ENCODE measurements around the gene GPRC6A.
"Not testable (repeated sequence)": the region's sequence is repeated elsewhere in the genome, so short reads cannot be mapped to it uniquely, and the experiment has no call there.

Gene GPRC6A

GRCh38 chr6:116828983-116829382, at the start of gene GPRC6A:
Gene GPRC6A, minus strand, starts transcription at chr6:116829083. Its CDS starts 70 bp downstream, at chr6:116829013.
- no peak for DNase-seq

DNA sequence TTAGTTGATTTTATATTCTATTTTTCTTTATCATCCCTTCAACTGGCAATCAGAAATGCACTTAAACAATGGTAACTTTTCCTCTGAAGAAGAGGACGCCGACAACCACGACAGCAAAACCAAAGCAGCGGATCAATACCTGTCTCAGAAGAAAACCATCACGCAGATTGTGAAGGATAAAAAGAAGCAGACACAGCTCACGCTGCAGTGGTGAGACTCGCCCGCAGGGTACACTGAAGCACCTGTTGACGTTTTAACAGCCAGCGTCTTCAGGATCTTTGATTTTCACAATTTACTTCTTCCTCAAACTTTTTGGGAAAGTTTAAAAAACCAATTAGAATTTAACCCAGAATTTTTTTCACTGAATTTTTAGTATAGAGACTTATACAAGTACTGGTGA, 48.9 kb upstream of the GPRC6A start:
- no peak for DNase-seq

GRCh38 chr6:116876635-116877611, 48.0 kb upstream of the GPRC6A start, which contains the start of gene RFX6:
Gene RFX6, plus strand, starts transcription at chr6:116877242. Its CDS starts 34 bp downstream, at chr6:116877276.
- DNase-seq, result peak; percentile 57

DNA sequence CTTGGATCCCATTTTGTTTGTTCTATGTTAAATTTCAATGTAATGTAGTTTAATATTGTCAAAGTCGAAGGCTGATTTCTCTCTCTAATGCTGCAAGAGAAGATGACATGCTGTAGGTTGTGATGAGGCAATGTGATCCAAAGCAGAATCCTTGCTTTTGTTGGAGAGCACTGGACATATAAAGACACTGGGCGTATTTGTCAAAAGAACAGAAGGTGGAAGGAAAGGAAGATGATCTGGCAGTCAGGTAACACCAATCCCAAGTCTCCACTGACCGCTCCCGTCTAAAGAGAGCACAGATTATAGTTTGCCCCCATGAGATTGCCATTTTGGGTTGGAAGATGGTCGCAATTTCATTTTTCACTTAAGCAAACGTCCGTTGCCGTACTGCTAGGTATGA, 47.2 kb upstream of the GPRC6A start:
- DNase-seq, result no peak

- DNase-seq, result no peak
These were observed 43.9 kb upstream of the GPRC6A start for GRCh38 chr6:116872771-116873170.

DNA sequence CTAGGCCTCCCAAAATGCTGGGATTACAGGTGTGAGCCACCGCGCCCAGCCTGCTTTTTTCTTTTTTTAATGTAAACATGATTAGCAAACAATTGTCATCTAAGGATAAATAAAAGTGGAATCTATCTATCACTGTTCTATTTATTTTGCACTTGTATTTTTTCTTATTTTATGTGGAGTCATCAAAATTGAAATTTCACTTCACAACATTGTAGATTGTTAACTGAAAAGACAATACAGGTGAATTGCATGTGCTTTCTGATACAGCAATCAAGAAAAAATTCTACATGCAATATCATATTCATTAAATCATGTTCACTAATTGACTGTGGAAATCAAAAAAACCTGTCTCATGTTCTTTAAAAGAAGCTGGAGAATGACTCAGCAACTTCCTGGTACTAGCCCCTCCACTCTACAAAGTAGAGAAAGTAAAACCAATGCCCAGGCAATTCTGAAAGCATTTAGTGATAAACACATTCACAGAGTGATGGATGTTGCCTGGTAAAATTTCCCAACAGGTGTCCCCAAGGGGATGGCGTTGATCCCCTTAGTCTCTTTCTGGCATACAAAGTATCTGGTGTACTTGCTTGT, 37.5 kb upstream of the GPRC6A start:
- no peak for DNase-seq

DNA sequence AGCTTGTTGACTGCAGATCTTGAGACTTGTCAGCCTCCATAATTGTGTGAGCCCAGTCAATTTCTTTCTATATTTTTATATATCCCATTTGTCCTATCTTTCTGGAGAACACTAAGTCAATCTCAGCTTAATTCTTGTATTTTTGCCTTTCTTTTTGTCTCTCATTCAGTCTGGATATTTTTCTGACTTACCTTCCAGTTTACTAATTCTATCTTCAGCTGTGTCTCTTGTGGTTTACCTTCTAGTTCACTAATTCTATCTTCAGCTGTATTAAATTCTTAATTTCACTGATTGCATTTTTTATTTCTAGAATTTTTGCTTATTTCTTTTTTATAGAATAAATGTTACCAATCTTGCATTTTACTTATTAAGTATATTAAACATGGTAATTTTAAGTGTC, 30.4 kb upstream of the GPRC6A start:
- no peak for DNase-seq

- DNase-seq, result no peak
These were observed 29.2 kb upstream of the GPRC6A start for GRCh38 chr6:116858060-116858459.

GRCh38 chr6:116847227-116847626, 18.3 kb upstream of the GPRC6A start:
- peak; percentile 23 for DNase-seq

DNA sequence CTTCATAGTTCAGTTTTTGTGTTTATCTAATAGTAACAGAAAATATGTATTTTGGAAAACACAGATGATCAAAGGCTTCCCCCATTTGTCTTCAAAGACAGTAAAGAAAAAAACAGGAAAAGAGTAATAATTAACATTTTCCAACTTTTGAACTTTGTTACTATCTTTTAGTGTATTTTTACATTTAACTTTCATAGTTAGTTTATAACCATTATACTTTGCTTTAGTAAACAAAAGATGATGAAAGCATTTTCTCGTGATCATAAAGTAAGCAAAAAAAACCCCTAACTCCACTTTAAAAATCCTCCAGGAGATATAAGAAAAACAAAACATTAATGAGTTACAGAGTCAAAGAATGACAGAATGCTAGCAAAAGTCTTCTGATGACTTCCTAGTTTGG, 13.6 kb upstream of the GPRC6A start:
- DNase-seq, result no peak

GRCh38 chr6:116840091-116840490, 11.2 kb upstream of the GPRC6A start:
- DNase-seq, result no peak

- no peak for DNase-seq
These were observed 7.9 kb upstream of the GPRC6A start for GRCh38 chr6:116836606-116837342.

DNA sequence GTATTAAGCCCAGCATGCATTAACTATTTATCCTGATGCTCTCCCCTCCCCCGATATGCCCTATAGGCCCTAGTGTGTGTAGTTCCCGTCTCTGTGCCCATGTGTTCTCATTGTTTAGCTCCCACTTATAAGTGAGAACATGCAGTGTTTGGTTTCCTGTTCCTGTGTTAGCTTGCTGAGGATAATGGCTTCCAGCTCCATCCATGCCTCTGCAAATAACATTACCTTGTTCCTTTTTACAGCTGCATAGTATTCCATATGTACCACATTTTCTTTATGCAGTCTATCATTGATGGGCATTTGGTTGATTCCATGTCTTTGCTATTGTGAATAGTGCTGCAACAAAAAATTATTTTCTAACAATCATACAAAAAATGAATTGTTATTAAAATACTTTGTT, 5.6 kb upstream of the GPRC6A start:
- DNase-seq, result not testable (repeated sequence)

GRCh38 chr6:116827561-116828240, 1.2 kb downstream of the GPRC6A start:
- DNase-seq, result no peak

GRCh38 chr6:116816336-116816735, 12.5 kb downstream of the GPRC6A start:
- DNase-seq, result peak; percentile 24

DNA sequence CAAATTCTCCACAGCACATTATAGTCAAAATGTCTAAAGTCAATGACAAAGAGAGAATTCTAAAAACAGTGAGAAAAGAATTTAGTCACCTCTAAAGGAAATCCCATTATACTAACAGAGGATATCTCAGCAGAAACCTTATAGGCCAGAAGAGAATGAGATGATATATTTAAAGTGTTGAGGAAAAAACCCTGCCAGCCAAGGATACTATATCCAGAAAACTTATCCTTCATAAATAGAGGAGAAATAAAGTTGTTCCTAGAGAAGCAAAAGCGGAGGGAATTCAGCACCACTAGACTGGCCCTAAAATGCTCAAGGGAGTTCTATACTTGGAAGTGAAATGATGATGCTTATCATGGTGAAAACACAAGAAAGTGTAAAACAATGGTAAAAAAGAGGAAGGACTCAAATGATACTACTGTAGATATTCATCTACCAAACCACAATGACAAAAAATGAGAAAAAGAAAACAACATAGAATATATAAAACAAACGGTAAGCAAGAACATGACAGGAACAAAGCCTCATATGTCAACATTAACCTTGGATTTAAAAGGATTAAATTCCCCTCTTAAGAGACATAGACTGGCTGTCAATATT, 16.7 kb downstream of the GPRC6A start:
- DNase-seq, result no peak

GRCh38 chr6:116801971-116802370, 26.9 kb downstream of the GPRC6A start:
- DNase-seq, result no peak

DNA sequence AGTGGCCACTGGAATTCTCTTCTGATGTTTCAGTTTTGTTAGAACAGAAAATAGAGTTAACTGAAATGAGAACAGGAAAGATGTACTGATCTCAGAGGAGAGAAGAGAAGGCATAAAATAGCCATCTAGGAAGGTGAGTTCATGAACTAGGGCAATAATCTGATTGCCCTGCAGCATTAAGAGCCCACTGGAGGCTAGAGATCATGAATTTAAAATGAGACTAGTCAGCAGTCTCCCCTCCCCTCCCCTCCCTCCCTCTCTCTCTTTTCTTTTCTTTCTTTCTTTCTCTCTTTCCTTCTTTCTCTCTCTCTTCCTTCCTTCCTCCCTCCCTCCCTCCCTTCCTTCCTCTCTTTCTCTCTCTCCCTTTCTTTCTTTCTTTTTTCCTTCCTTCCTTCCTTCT, 28.9 kb downstream of the GPRC6A start:
- DNase-seq, result no peak

- DNase-seq, result no peak
These were observed 31.3 kb downstream of the GPRC6A start for GRCh38 chr6:116797585-116797984.

- DNase-seq, result no peak
These were observed 35.7 kb downstream of the GPRC6A start for GRCh38 chr6:116793224-116793623.

DNA sequence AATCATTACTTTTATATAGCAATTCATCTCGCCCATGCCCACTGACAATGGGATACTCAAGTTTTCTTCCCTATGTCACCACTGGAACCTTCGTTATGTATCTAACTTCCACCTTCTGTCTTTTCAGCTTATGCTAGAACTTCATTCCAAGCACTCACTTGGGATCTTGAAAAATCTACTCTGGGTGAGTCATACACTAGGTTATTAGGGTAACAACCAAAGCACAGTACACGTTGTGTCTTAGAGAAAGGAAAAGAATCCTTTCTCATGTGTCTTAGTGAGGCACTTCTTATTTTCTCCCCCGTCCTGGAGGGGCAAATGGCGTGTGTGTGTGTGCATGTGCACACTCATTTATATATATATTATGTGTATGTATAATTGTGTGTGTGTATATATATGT, 45.0 kb downstream of the GPRC6A start:
- DNase-seq, result no peak

GRCh38 chr6:116779573-116780164, 49.2 kb downstream of the GPRC6A start:
- peak; percentile 37 for DNase-seq

Data from NCI-H146 (cell line).